GM12878 (cell line): ENCODE measurements around the gene USP17L5. TPM values are rescaled to one million over a fixed set of nuclear protein-coding genes. Genes with fewer than 3 reads are reported as not detected.
"Not testable (repeated sequence)": the region's sequence is repeated elsewhere in the genome, so short reads cannot be mapped to it uniquely, and the experiment has no call there.

Experiments used
- ATAC-seq: fragments of 200-7000 bp; cut with Tn5 transposase; 3 replicates; pipeline ENCODE4 v1.9.1; 2020; ENCODE audit warnings: mild to moderate bottlenecking, moderate library complexity
- BruUV-seq: library from RNA; stranded (reverse); fragments of 400-500 nt; replicated peaks from 2 replicates; lab custom pipeline; 2021; lab: Mats Ljungman, UMichigan
- CTCF ChIA-PET: fragments of 300-600 bp; sonication (Branson Sonifier 250); formaldehyde crosslinking; extraction: SDS; loops from one replicate; lab custom pipeline; 2021; ENCODE audit warnings: inconsistent platforms; lab: Yijun Ruan, JAX
- POLR2A ChIA-PET: fragments of 350-600 bp; formaldehyde crosslinking; extraction: SDS; loops from one replicate; lab custom pipeline; 2021; ENCODE audit warnings: inconsistent platforms; lab: Charles Lee
- RAD21 ChIA-PET: fragments of 300-600 bp; sonication (Branson Sonifier 250); formaldehyde crosslinking; loops from one replicate; lab custom pipeline; 2023; ENCODE audit warnings: antibody characterized with exemption; ENCODE audit not compliant: unreplicated experiment; lab: Charles Lee
- SMC1A ChIA-PET: fragments of 300-600 bp; sonication (Branson Sonifier 250); formaldehyde crosslinking; loops from one replicate; lab custom pipeline; 2023; ENCODE audit not compliant: unreplicated experiment, uncharacterized antibody; lab: Charles Lee
- DNase-seq: peaks from one replicate; pipeline ENCODE4 v3.0.0-alpha.2; 2011; ENCODE audit warnings: low read depth, low spot score
- FAIRE-seq: peaks from 3 replicates; lab custom pipeline; 2011; peaks lifted over from hg19 to GRCh38; lab: Jason Lieb, UNC
- H2AFZ ChIP-seq: 2 replicates; pipeline ENCODE4 v1.6.0; 2011; ENCODE audit warnings: low read depth, low read length, control low read depth; ENCODE audit not compliant: control insufficient read depth
- H3K27ac ChIP-seq: 2 replicates; pipeline ENCODE4 v1.5.1; 2011; ENCODE audit warnings: control low read depth; ENCODE audit not compliant: control insufficient read depth, insufficient read depth
- H3K27me3 ChIP-seq, 2 experiments: replicated peaks in 1 of 2; 2 replicates each; pipeline versions ENCODE4 v1.6.0 to v1.6.1; 2011; ENCODE audit warnings: low read length in 1 of 2; ENCODE audit not compliant: control insufficient read depth in 2 of 2, insufficient read depth in 2 of 2
- H3K36me3 ChIP-seq, 2 experiments: 2 replicates each; pipeline ENCODE4 v1.5.1; 2011; ENCODE audit warnings: low read length in 1 of 2; ENCODE audit not compliant: control insufficient read depth in 2 of 2, insufficient read depth in 2 of 2
- H3K4me1 ChIP-seq: 2 replicates; pipeline ENCODE4 v1.6.1; 2011; ENCODE audit warnings: mild to moderate bottlenecking, low read length, moderate library complexity, mixed read lengths; ENCODE audit not compliant: control insufficient read depth, insufficient read depth
- H3K4me2 ChIP-seq: 2 replicates; pipeline ENCODE4 v1.6.0; 2011; ENCODE audit warnings: control low read depth; ENCODE audit not compliant: control insufficient read depth, insufficient read depth
- H3K4me3 ChIP-seq: fragments of 200-600 bp; sonication (generic); 2 replicates; pipeline ENCODE4 v1.5.1; 2016
- H3K79me2 ChIP-seq: 2 replicates; pipeline ENCODE4 v1.6.0; 2011; ENCODE audit warnings: low read length; ENCODE audit not compliant: control insufficient read depth, insufficient read depth
- H3K9ac ChIP-seq: 2 replicates; pipeline ENCODE4 v1.8.0; 2011; ENCODE audit warnings: low read length, control low read depth, mixed read lengths; ENCODE audit not compliant: control insufficient read depth, insufficient read depth
- H3K9me3 ChIP-seq: replicated peaks from 3 replicates; pipeline ENCODE4 v1.5.1; 2011; ENCODE audit warnings: mild to moderate bottlenecking, low read length; ENCODE audit not compliant: control insufficient read depth, insufficient read depth
- H4K20me1 ChIP-seq: 2 replicates; pipeline ENCODE4 v1.6.0; 2011; ENCODE audit not compliant: control insufficient read depth, insufficient read depth
- CHD2 ChIP-seq: IDR thresholded peaks from 2 replicates; pipeline ENCODE4 v1.6.1; 2011; ENCODE audit warnings: low read depth, low read length, improper control_type of control experiment, borderline replicate concordance
- CTCF ChIP-seq, 3 experiments: IDR thresholded peaks in 2 of 3; conservative IDR thresholded peaks in 1 of 3; 2 replicates each; pipeline ENCODE4 v1.5.1; 2011; ENCODE audit warnings: low read depth in 3 of 3, low read length in 3 of 3, mild to moderate bottlenecking in 3 of 3, control low read depth in 2 of 3, moderate library complexity in 2 of 3, inconsistent platforms in 1 of 3, mixed read lengths in 1 of 3; ENCODE audit not compliant: control insufficient read depth in 2 of 3, insufficient read depth in 1 of 3; ENCODE audit errors: extremely low read depth in 1 of 3
- MTA3 ChIP-seq: IDR thresholded peaks from 2 replicates; pipeline ENCODE4 v1.6.1; 2012; ENCODE audit warnings: low read length, inconsistent platforms, borderline replicate concordance
- ZSCAN29 ChIP-seq: fragments of 450-650 bp; IDR thresholded peaks from 2 replicates; pipeline ENCODE4 v1.6.1; 2017; ENCODE audit warnings: mild to moderate bottlenecking, moderate library complexity
- WGBS: methylation state at CpG from one replicate; pipeline ENCODE4 v1.1.6; 2016; ENCODE audit warnings: low lambda C conversion rate; ENCODE audit not compliant: insufficient replicate concordance, insufficient coverage; ENCODE audit errors: missing lambda C conversion rate; 5-methylcytosine and 5-hydroxymethylcytosine counted together
- in situ Hi-C: fragments of 300-500 bp; cut with MboI; formaldehyde crosslinking; loops from 9 replicates; pipeline ENCODE4 v1.14.3; 2018; ENCODE audit warnings: mixed read lengths
- intact Hi-C: fragments of 100-400 bp; cut with micrococcal nuclease; formaldehyde crosslinking; loops from one replicate; pipeline ENCODE4 v1.14.2; 2022; ENCODE audit not compliant: unreplicated experiment
- polyA plus RNA-seq, 11 experiments: library from polyadenylated mRNA; depleted of rRNA in 4 of 11; unstranded in 6 of 11; stranded (reverse) in 5 of 11; fragments of >200 nt; fragmentation: Nextera tagmentation in 4 of 11; fragmentation: Illumina TruSeq in 1 of 11; extraction: Ambion mirVana in 4 of 11; extraction: Trizol in 1 of 11; gene quantifications; 1 replicate in 1 of 11; 2 replicates in 10 of 11; pipeline versions ENCODE4 v1.2.1 to v1.2.3, GENCODE V29; 2011 to 2016; ENCODE audit warnings: inconsistent platforms in 2 of 11, missing spikeins in 2 of 11, low read depth in 1 of 11
- total RNA-seq, 4 experiments: library from RNA; depleted of rRNA in 3 of 4; stranded (reverse); fragments of >200 nt in 3 of 4; fragmentation: Illumina TruSeq in 1 of 4; extraction: Trizol in 1 of 4; gene quantifications; 2 replicates each; pipeline versions ENCODE4 v1.2.1 to v1.2.3, GENCODE V29; 2013 to 2021
- TF ChIP-seq, protein P1 (sequence below): fragments of 450-650 bp; IDR thresholded peaks from 2 replicates; pipeline ENCODE4 v1.6.1; 2017; ENCODE audit warnings: antibody characterized with exemption, mild to moderate bottlenecking, moderate library complexity

Gene USP17L5
- total and polyA plus RNA-seq, 10 of the 15 experiments (the other 5 are each of a cell fraction or from before 2014, with no cell fraction given): not detected

DNA sequence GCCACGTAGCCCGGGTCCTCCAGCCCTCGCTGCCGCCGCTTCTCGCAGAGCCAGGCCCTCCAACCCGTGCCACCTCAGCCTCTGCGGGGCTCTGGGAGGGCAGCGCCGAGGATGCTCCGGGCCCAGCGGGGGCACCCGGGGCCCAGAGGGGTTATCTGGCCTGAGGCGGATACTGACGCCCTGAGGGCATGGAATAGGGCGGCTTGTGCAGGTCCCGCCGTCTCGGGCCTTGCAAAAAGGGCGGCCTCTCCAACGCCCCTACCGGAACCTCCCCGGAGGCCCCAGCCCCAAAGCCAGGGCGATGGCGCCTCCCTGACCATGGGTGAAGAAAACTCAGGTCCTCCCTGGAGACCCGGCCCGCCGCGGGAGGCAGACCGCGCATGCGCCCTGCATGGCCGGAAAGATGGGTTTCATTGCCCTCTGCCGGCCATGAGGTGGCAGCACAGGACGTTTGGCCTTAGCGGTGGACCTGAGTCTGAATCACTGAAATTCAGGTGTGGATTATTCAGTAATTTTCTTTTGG is 41.9 kb downstream of the USP17L5 start:
- H2AFZ ChIP-seq, POLR2A ChIA-PET, H3K36me3 ChIP-seq, intact Hi-C loops, H3K4me1 ChIP-seq, BruUV-seq, H3K4me3 ChIP-seq, ATAC-seq, H3K27ac ChIP-seq, CTCF ChIA-PET, DNase-seq, H4K20me1 ChIP-seq, H3K9ac ChIP-seq, H3K79me2 ChIP-seq, SMC1A ChIA-PET, H3K4me2 ChIP-seq, H3K27me3 ChIP-seq, H3K9me3 ChIP-seq, FAIRE-seq, in situ Hi-C loops, RAD21 ChIA-PET: not testable (repeated sequence)
- peak in 1 of 3 experiments; percentile 11; a peak in 1 of 6 replicates for TF ChIP-seq CTCF (IDR thresholded peaks at IDR 0.05 in 2 of 3, conservative IDR thresholded peaks at IDR 0.05 in 1 of 3; ENCODE audit: control insufficient read depth in 2 of 3, extremely low read depth in 1 of 3, insufficient read depth in 1 of 3, low read depth in 3 of 3, low read length in 3 of 3)
- WGBS: 30% methylated on average over 28 of the region's 36 CpGs

- Histone ChIP-seq H3K9me3 (no peaks in the 10 kb centered on the region), H2AFZ (no peak overlapping the region), H3K4me2 (no peak overlapping the region), H3K4me3 (no peak overlapping the region), H3K9ac (no peak overlapping the region), H3K27me3 (no peaks in the 10 kb centered on the region), H3K79me2 (no peaks in the 10 kb centered on the region), H3K36me3 (no peaks in the 10 kb centered on the region), H4K20me1 (no peaks in the 10 kb centered on the region), H3K4me1 (no peaks in the 10 kb centered on the region), H3K27ac (no peak overlapping the region)
- WGBS: 6% methylated on average over 1 of the region's 1 CpG
- POLR2A ChIA-PET: no interaction called here
- BruUV-seq: no TSS peak
- in situ Hi-C loops (no loop called here), intact Hi-C loops (no loop called here)
- TF ChIP-seq CHD2: no peak
- TF ChIP-seq, protein P1, sequence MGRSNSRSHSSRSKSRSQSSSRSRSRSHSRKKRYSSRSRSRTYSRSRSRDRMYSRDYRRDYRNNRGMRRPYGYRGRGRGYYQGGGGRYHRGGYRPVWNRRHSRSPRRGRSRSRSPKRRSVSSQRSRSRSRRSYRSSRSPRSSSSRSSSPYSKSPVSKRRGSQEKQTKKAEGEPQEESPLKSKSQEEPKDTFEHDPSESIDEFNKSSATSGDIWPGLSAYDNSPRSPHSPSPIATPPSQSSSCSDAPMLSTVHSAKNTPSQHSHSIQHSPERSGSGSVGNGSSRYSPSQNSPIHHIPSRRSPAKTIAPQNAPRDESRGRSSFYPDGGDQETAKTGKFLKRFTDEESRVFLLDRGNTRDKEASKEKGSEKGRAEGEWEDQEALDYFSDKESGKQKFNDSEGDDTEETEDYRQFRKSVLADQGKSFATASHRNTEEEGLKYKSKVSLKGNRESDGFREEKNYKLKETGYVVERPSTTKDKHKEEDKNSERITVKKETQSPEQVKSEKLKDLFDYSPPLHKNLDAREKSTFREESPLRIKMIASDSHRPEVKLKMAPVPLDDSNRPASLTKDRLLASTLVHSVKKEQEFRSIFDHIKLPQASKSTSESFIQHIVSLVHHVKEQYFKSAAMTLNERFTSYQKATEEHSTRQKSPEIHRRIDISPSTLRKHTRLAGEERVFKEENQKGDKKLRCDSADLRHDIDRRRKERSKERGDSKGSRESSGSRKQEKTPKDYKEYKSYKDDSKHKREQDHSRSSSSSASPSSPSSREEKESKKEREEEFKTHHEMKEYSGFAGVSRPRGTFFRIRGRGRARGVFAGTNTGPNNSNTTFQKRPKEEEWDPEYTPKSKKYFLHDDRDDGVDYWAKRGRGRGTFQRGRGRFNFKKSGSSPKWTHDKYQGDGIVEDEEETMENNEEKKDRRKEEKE: no peak
- TF ChIP-seq MTA3: no peak
- TF ChIP-seq ZSCAN29: no peak
- no peak for ATAC-seq
- DNase-seq: no peak
- CTCF ChIA-PET: no interaction called here
- SMC1A ChIA-PET: no interaction called here
- FAIRE-seq: no peak
- RAD21 ChIA-PET: no interaction called here
These were observed 44.9 kb downstream of the USP17L5 start for GRCh38 chr4:9384126-9384525.

DNA sequence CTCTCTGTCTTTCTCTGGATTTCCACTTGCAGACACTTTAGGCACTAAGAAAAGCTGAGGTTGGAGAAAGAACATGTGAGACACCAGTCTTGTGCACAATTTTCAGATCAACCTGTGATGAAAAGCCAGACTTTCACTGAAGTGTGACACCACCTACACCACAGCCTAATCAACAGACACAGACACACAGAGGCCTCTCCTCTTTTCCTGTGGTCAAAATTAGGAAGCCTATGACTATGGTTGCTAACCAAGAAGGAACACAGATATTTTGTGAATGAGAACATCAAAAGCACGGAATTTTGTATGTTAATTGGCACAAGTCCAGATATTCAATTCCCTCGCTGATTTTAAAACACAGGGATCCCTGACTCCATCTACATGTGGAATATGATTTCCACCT is 49.8 kb downstream of the USP17L5 start:
- H3K4me3 ChIP-seq, H3K9me3 ChIP-seq, H3K27ac ChIP-seq, H4K20me1 ChIP-seq, H2AFZ ChIP-seq, H3K4me2 ChIP-seq, H3K9ac ChIP-seq, H3K4me1 ChIP-seq, ATAC-seq, in situ Hi-C loops, intact Hi-C loops, SMC1A ChIA-PET, H3K79me2 ChIP-seq, H3K27me3 ChIP-seq, DNase-seq, POLR2A ChIA-PET, BruUV-seq, FAIRE-seq, RAD21 ChIA-PET, H3K36me3 ChIP-seq, CTCF ChIA-PET: not testable (repeated sequence)
- WGBS: 22% methylated on average over 2 of the region's 2 CpGs
